GM18951 (cell line): ENCODE data around the gene BMPR1A.
"Not testable (repeated sequence)": the region's sequence is repeated elsewhere in the genome, so short reads cannot be mapped to it uniquely, and the experiment has no call there.

Source experiments
- POLR2A ChIP-seq: IDR thresholded peaks from 4 replicates; pipeline ENCODE4 v1.6.1; 2011; ENCODE audit warnings: mild to moderate bottlenecking; ENCODE audit not compliant: insufficient read length, insufficient read depth; ENCODE audit errors: extremely low read depth
- in situ Hi-C: fragments of 300-500 bp; cut with MboI; formaldehyde crosslinking; loops from one replicate; pipeline ENCODE4 v1.12.0; 2022; ENCODE audit warnings: low sequenced_read_pairs, mixed read lengths, inconsistent platforms; ENCODE audit not compliant: unreplicated experiment

BMPR1A gene

DNA sequence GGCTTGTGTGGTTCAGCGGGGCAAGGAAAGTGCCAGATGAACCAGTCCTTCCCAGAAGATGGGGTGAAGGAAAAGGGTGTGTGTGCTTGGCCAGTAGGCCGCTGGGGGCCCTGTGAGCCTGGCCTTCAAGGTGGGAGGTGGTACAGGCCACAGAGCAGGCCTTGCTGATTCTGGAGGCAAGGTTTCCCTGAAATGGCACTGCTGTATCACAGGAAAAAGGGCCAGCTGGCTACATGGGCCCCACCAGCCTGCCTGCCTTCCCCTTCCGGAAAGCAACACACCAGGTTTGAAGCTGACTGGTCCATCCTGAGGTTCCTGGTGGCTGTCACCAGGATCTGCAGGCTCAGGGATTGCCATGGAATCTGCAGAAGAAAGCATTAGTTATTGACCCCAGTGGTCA lies 188.5 kb downstream of the BMPR1A start:
- in situ Hi-C loops, result no loop called here

DNA sequence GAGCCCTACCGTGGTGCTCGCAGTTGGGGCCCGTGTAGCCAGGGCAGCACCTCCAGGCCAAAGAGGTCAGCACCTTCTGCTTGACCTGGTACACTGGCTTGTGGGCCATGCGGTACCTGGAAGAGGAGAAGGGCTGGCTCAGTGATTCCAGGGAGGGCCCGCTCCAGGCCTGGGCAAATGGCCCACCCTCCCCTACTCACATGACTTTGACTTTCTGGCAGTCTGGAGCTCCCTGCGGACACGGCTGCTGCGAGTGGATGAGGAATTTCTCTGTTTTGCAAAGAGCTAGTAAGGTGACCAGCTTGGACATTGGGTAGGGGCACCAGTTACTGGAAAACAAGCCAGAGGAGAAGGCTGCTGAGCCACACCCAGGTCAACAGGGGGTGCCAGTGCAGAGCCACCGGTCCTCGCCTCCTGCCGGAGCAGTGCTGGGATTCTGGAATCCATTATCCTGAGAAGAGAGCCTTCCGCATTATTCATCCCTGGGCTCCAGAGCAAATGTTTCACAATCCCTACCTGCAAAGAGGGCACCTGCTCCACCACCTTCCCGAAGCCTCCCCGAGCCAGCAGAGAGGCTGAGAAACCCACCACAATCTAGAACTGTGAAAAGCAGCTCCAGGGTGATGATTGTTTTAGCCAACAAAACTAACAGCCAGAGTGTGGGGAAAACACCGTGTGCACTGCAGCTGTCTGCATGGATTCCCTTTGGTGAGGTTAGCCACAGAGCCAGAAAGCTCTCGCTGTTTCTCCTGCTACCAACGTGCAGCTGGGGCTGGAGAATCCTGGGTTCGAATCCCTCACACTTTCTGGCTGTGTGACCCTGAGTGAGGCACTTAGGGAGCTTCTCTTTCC lies 189.2 kb downstream of the BMPR1A start:
- in situ Hi-C loops, result no loop called here
- TF ChIP-seq POLR2A, result no peak

More for the DNA sequence above, 188.5 kb downstream of the BMPR1A start:
- no peak for TF ChIP-seq POLR2A

DNA sequence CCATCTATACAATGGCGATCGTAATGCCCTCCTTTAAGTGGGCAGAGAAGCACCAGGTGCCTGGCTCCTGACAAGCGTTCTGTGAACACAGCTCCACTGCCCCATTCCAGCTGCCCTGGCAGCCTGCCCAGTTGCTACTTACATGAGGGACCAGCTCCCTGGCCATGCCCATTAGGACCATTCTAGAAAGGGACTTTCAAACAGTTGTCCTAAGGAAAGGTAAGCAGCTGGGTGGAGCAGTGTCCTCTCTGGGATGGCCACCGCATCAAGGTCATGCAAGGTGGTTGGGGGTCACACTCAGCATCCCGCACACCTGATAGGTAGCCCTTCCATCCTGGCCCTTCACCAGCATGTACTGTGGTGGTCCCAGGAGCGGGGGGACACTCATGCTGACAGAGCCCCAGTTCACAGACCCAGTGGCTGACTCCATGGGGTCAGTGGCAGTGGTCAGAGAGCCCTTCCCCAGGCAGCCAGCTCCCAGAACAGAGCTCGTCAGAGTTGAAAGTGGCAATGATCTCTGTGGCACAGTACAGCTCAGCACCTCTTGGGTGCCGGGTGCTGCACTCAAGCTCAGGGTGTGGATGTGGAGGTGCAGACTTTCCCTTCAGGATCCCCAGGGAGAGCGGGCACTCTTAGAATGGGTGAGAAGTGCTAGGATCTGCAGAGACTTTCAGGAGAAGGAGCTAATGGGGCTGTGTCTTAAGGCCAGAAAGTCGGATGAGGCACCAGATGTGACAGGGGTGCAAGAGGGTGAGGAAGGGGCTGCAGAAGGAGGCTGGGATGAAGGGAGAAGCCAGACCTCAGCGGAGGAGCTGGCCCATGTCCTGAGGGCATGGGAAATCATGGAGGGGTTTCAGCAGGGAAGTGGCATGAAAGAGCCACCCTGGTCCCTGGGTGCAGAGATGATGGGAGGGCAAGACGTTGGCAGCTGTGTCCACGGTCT lies 190.1 kb downstream of the BMPR1A start:
- in situ Hi-C loops, result no loop called here
- no peak for TF ChIP-seq POLR2A

DNA sequence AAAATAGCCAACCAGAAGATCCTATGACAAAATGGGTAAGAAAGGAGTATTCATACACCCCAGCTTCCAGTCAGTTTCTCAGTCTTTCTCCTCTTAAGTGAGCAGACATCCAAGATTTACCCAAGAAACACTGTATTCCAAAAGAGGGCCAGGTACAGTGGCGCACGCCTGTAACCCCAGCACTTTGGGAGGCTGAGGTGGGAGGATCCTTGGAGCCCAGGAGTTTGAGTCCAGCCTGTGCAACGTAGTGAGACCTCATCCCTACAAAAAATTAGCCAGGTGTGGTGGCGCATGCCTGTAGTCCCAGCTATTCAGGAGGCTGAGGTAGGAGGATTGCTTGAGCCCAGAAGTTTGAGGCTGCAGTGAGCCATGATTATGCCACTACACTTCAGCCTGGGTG lies 191.4 kb downstream of the BMPR1A start:
- in situ Hi-C loops, result not testable (repeated sequence)

DNA sequence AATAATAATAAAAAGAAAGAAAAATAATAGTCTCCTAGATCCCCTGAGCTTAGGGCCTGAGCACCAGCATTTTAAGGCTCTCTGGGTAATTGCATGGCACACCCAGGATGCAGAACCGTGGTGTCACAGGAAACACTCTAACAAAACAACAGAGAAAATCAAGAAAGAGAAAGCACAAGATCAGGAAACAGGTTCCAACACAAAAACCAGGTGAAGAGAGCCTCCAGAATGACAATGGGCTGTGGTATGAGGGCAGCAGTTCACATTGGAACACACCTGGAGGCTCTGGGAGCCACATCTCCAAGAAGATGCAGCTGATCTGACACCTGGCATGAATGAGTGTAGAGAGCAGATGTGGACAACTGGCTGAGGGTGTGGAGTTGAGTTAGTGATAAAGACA lies 193.9 kb downstream of the BMPR1A start:
- in situ Hi-C loops, result no loop called here
- TF ChIP-seq POLR2A, result no peak

DNA sequence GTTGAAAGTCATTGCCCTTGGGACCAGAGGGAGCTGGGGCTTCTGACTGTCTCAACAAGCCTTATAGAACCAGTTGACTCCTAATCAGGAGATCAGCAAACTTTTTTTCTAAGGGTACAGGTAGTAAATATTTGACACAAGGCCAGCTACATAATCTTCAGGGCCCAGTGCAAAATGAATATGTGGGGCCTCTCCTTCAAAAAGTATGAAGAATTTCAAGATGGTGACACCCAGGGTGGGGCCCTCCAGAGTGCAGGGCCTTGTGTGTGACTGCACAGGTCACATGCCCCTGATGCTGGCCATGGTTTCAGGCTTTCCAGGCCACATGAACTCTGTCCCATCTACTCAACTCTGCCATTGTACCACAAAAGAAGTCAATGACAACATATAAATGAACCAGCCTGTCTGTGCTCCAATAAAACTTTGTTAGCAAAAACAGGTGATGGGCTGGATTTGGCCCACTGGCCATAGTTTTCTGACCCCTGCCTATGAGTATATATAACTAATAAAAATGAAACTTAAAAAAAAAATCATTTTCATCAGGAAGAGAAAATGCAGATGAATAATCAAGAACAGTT lies 194.9 kb downstream of the BMPR1A start:
- in situ Hi-C loops, result no loop called here
- no peak for TF ChIP-seq POLR2A

DNA sequence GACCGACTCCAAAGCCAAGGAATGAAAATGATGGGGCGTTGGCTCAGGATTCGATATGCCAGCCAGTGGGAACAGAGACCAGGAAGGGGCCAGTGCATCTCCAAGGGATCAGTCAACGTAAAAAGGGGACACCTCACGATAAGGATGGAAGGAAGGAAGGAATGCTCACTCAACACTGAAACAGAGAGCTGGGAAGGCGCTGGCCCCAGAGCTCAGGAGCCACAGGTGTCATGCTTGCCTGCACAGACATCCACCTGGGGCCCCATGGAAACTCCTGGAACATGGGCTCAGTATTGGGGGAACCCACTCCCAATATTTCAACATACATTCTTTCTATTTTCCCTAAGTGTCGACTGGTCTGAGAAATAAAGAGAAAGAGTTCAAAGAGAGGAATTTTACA lies 195.7 kb downstream of the BMPR1A start:
- TF ChIP-seq POLR2A, result no peak
- in situ Hi-C loops, result no loop called here

DNA sequence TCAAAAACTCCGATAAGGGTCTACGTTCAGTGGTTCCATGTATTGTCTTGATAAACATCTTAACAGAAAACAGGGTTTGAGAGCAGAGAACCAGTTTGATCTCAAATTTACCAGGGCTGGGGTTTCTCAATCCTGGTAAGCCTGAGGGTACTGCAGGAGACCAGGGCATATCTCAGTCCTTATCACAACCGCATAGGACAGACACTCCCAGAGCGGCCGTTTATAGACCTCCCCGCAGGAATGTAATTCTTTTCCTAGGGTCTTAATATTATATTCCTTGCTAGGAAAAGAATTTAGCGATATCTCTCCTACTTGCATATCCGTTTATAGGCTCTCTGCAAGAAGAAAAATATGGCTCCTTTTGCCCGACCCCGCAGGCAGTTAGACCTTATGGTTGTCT lies 196.3 kb downstream of the BMPR1A start:
- in situ Hi-C loops, result not testable (repeated sequence)

DNA sequence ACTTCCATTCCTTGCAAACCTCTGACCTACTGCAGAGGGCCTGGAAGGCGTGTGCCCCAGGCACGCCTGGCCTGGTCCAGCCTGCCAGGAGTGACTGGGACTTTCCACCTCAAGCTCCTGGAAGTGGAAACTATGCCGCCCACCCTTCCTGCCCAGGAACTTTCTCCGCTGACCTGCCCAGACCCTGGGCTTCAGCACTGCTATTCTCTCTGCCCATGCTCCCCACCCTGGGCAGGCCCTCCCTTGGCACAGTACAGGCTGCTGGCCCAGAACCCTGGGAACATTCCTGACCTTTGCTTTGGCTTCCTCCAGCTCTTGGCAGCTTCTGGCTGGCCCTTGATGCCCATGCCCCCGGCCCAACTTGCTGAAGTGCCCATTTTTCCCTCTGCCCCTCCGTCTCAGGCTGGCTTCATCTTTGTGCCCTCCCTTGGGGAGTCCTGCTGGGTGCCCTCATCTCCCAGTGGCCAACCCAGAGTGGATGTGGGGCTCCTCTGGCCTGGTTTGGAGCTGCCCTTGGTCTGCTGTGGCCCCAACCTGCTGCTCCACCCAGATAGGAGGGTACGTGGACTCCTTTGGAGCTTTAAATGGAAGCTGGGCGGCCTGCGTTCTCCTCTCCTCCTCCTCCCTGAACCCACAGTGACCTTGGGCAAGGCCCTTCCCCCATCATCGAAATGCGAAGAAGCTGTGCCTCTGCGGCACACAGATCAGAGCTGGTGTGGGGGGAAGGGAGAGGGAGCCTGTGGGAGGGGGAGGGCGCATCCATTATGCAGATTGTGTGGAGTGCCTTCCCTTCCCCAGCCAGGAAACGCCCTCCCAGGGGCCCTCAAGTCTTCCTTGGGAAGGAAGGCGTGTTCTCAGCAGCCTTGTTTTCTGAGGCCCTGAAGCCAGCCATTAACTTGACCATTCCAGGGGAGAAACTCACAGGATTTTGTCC lies 197.6 kb downstream of the BMPR1A start:
- no peak for TF ChIP-seq POLR2A
- in situ Hi-C loops, result no loop called here

DNA sequence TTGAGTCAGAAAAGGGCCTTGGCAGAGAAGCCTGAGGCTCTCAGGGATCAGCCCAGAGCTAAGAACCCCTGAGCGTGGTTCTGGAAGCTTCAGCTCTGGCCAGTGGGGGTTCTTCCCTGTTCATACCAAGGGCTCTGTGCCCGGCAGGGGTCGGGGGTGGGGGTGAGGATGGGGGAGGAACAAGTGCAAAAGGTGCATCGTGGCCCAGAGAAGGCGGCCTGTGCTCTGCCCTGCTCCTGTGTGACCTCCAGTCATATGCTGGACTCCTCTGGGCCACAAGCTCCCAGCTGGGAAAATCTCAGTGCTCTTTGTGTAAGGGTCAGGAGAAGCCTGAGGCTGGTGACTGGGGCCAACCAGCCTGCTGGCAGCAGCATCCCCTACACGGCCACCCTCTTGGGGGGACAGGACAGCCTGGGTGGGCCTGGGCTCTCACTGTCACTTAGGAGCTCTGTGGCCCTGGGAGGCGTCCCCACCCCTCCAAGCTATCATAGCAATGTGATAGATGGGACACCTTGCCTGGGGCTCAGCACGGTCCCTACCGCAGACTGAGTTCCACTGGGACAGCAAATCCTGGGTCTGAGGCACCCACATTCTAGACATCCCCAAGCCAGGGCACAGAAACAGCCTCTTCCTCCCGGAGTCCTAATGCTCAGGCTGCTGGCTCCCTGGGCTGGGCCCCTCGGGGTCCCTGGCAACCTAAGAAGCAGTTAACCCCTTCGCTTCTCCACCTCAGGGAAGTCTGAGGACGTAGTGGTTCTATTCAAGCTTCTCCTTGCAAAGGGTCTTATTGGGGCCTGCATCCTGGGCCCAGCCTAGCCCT lies 198.5 kb downstream of the BMPR1A start:
- in situ Hi-C loops, result no loop called here
- no peak for TF ChIP-seq POLR2A

DNA sequence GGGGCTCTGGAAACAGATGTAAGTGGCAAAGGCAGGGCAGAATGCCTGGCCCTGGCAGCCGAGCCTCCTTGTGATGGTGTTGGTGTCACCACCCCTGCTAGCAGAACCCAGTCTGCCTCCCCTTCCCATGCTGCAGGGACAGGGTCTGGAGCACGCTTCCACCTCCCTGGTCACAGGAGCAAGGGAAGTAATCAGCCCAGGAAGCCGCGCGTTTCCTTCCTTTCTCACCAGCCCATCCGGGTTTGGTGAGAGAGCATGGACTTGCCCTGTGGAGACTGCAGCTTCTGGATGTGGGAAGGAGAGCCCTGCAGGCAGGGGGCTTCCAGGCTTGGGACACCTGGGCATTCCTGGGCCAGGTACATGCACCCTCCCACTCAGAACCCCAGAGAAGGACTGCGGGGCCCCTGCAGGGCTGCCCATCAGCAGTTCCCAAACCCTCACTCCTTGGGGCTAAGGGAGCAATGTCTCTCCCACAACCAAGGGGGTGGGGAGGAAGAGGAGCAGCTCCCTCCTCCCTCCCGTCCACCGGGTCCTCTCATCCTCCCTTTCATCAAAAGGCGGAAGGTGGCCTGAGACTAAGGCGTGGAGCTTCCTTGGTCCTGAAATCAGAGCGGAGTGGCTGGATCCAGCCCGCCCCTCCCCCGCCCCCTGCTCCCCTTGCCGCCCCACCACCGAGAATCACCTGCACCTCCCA lies 199.2 kb downstream of the BMPR1A start:
- TF ChIP-seq POLR2A, result no peak
- in situ Hi-C loops, result no loop called here
